NCI-H345 treated with DMSO at 0.1 percent for 48 hours (cell line): ENCODE results near the gene AGPAT2.

Source experiments
- DNase-seq: peaks from one replicate; lab custom pipeline; 2025; ENCODE audit not compliant: unreplicated experiment; lab: John Stamatoyannopoulos, UW

The AGPAT2 gene

GRCh38 chr9:136664000-136664915 lies 23.0 kb downstream of the AGPAT2 start:
- DNase-seq: no peak

GRCh38 chr9:136662656-136663581 lies 24.3 kb downstream of the AGPAT2 start, which contains the start of gene EGFL7:
TSS of gene EGFL7 (plus strand) at chr9:136662916. CDS start at chr9:136668283, 5,367 bp downstream.
- DNase-seq: no peak

- no peak for DNase-seq
These were observed 25.0 kb downstream of the AGPAT2 start for GRCh38 chr9:136662326-136662655.

GRCh38 chr9:136661641-136662325 lies 25.5 kb downstream of the AGPAT2 start:
- DNase-seq: no peak

GRCh38 chr9:136660971-136661550 lies 26.2 kb downstream of the AGPAT2 start:
- no peak for DNase-seq

- DNase-seq: no peak
These were observed 27.1 kb downstream of the AGPAT2 start for GRCh38 chr9:136659861-136660784.

GRCh38 chr9:136658849-136659535 lies 28.3 kb downstream of the AGPAT2 start:
- no peak for DNase-seq

GRCh38 chr9:136657974-136658848 lies 29.0 kb downstream of the AGPAT2 start:
- DNase-seq: no peak

GRCh38 chr9:136656795-136657611 lies 30.3 kb downstream of the AGPAT2 start:
- no peak for DNase-seq

- DNase-seq: no peak
These were observed 31.0 kb downstream of the AGPAT2 start for GRCh38 chr9:136656183-136656738.

GRCh38 chr9:136655536-136656182 lies 31.6 kb downstream of the AGPAT2 start:
- DNase-seq: no peak

- no peak for DNase-seq
These were observed 32.3 kb downstream of the AGPAT2 start for GRCh38 chr9:136654820-136655535.

GRCh38 chr9:136653323-136654079 lies 33.8 kb downstream of the AGPAT2 start:
- DNase-seq: no peak

GRCh38 chr9:136651860-136652259 lies 35.4 kb downstream of the AGPAT2 start:
- no peak for DNase-seq

GRCh38 chr9:136650648-136651047 lies 36.6 kb downstream of the AGPAT2 start:
- no peak for DNase-seq
